Cerebellar nuclear complex (tissue), 1 donor: ENCODE results near the gene FCER1A.
"Not testable (repeated sequence)": the region's sequence is repeated elsewhere in the genome, so short reads cannot be mapped to it uniquely, and the experiment has no call there.

Experiments
- DNase-seq, 2 experiments: peaks; one replicate each; lab custom pipeline; 2025; lab: John Stamatoyannopoulos, UW

Gene FCER1A

GRCh38 chr1:159302095-159302494 lies at the start of gene FCER1A:
Gene FCER1A, plus strand, starts transcription at chr1:159302336. Its CDS starts 29 bp downstream, at chr1:159302365.
- no peak for DNase-seq

GRCh38 chr1:159261311-159261710 lies 40.8 kb upstream of the FCER1A start:
- no peak for DNase-seq

GRCh38 chr1:159261721-159262494 lies 40.2 kb upstream of the FCER1A start:
- no peak for DNase-seq

- no peak for DNase-seq
Observed at GRCh38 chr1:159266832-159267231, 35.3 kb upstream of the FCER1A start.

- DNase-seq, result no peak
Observed at GRCh38 chr1:159274631-159275030, 27.5 kb upstream of the FCER1A start.

- no peak for DNase-seq
Observed at GRCh38 chr1:159275891-159276290, 26.2 kb upstream of the FCER1A start.

GRCh38 chr1:159279773-159280172 lies 22.4 kb upstream of the FCER1A start:
- no peak for DNase-seq

- DNase-seq, result no peak
Observed at GRCh38 chr1:159282118-159282517, 20.0 kb upstream of the FCER1A start.

- no peak for DNase-seq
Observed at GRCh38 chr1:159289060-159289459, 13.1 kb upstream of the FCER1A start.

GRCh38 chr1:159291424-159291823 lies 10.7 kb upstream of the FCER1A start:
- no peak for DNase-seq

- no peak for DNase-seq
Observed at GRCh38 chr1:159296706-159297375, 5.3 kb upstream of the FCER1A start.

GRCh38 chr1:159300146-159300545 lies 2.0 kb upstream of the FCER1A start:
- no peak for DNase-seq

- DNase-seq, result no peak
Observed at GRCh38 chr1:159307346-159308020, 5.3 kb downstream of the FCER1A start.

GRCh38 chr1:159311679-159312078 lies 9.5 kb downstream of the FCER1A start:
- no peak for DNase-seq

- DNase-seq, result no peak
Observed at GRCh38 chr1:159315381-159315780, 13.2 kb downstream of the FCER1A start.

- DNase-seq, result no peak
Observed at GRCh38 chr1:159318784-159319551, 16.8 kb downstream of the FCER1A start.

GRCh38 chr1:159334797-159335196 lies 32.7 kb downstream of the FCER1A start:
- DNase-seq, result no peak

GRCh38 chr1:159338018-159338417 lies 35.9 kb downstream of the FCER1A start:
- DNase-seq, result no peak

GRCh38 chr1:159339536-159339935 lies 37.4 kb downstream of the FCER1A start:
- no peak for DNase-seq

GRCh38 chr1:159341736-159342135 lies 39.6 kb downstream of the FCER1A start:
- no peak for DNase-seq

- no peak for DNase-seq
Observed at GRCh38 chr1:159342761-159343425, 40.8 kb downstream of the FCER1A start.

- DNase-seq, result not testable (repeated sequence)
Observed at GRCh38 chr1:159349374-159349773, 47.2 kb downstream of the FCER1A start.
